Activated CD4-positive, alpha-beta T cell treated with anti-CD3 and anti-CD28 coated beads, Interleukin-2, amount 10 ng/mL, durations not matched to agents 24 days and 14 days (primary cell): ENCODE results near the gene POLRMT. TPM values are rescaled to one million over a fixed set of nuclear protein-coding genes. Genes with fewer than 3 reads are reported as not detected.
"Not testable (repeated sequence)": the region's sequence is repeated elsewhere in the genome, so short reads cannot be mapped to it uniquely, and the experiment has no call there.

Source experiments
- DNase-seq: peaks from one replicate; pipeline ENCODE4 v3.0.0; 2022
- H3K27ac Mint-ChIP-seq: one replicate; pipeline ENCODE4 v1.8.0; 2022; ENCODE audit warnings: mild to moderate bottlenecking, mixed read lengths
- H3K27me3 Mint-ChIP-seq: one replicate; pipeline ENCODE4 v1.8.0; 2022; ENCODE audit warnings: mixed read lengths
- H3K36me3 Mint-ChIP-seq: one replicate; pipeline ENCODE4 v1.8.0; 2022; ENCODE audit warnings: low read depth, mild to moderate bottlenecking, mixed read lengths
- H3K4me1 Mint-ChIP-seq: one replicate; pipeline ENCODE4 v1.8.0; 2021; ENCODE audit warnings: mixed read lengths
- H3K4me3 Mint-ChIP-seq: one replicate; pipeline ENCODE4 v1.8.0; 2022; ENCODE audit warnings: mild to moderate bottlenecking, moderate library complexity, mixed read lengths
- H3K9me3 Mint-ChIP-seq: one replicate; pipeline ENCODE4 v1.8.0; 2021; ENCODE audit warnings: mixed read lengths
- intact Hi-C: fragments of 100-400 bp; cut with micrococcal nuclease; formaldehyde crosslinking; loops from one replicate; pipeline ENCODE4 v1.15.1; 2023
- total RNA-seq: library from RNA; stranded (reverse); gene quantifications from 2 replicates; pipeline ENCODE4 v1.2.3, GENCODE V29; 2022

Gene POLRMT
- total RNA-seq, 1 donor from 2014 or later: 103 TPM

DNA sequence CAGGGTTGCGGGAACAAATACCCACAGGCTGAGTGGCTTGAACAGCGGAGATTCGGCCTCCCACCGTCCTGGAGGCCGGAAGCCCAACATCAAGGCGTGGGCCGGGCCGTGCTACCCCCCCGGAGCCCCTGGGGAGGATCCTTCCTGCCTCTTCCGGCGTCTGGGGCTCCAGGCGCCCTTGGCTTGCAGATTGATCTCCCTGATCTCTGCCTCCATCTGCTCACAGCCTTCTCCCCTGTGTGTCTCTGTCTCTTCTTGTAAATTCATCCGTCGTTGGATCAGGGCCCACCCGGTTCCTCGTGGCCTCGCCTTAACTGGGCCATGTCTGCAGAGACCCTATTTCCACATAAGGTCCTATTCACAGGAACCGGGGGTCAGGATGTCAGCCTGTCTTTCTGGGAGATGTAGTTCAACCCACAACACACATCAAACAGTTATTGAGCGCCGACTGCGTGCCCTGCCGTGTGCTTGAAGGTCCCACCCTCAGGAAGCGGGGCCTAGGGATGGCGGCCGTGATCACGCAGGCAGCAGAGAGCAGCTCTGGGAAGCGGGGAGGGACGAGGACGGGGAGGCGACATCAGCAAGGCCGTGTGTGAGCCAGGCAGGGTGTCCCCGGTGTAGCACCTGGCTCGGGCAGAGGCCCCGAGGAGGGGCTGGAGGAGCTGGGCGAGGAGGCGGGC lies 22.4 kb downstream of the POLRMT start:
- peak; percentile 89 for DNase-seq
- H3K4me1 Mint-ChIP-seq: peaks cover 12% of the 10 kb centered on the region
- H3K9me3 Mint-ChIP-seq: no peaks in the 10 kb centered on the region
- peak overlapping the region; percentile 95 for H3K27ac Mint-ChIP-seq
- H3K27me3 Mint-ChIP-seq: peaks cover 2% of the 10 kb centered on the region
- peaks cover 14% of the 10 kb centered on the region for H3K36me3 Mint-ChIP-seq
- intact Hi-C loops: loop anchor here (1.0 to 2.0 kb wide), 3 partner anchors 28 to 70 kb away; partner anchors contain the start of genes BSG and FGF22
- peak overlapping the region; percentile 86 for H3K4me3 Mint-ChIP-seq

GRCh38 chr19:610071-610800 lies 23.1 kb downstream of the POLRMT start:
- peak overlapping the region; percentile 86 for H3K4me3 Mint-ChIP-seq
- no peaks in the 10 kb centered on the region for H3K27me3 Mint-ChIP-seq
- intact Hi-C loops: loop anchor here (2.0 kb wide), 1 partner anchor 71 kb away; no protein-coding TSS in a partner anchor
- peaks cover 10% of the 10 kb centered on the region for H3K36me3 Mint-ChIP-seq
- H3K4me1 Mint-ChIP-seq: peaks cover 10% of the 10 kb centered on the region
- peak; percentile 83 for DNase-seq
- no peaks in the 10 kb centered on the region for H3K9me3 Mint-ChIP-seq
- H3K27ac Mint-ChIP-seq: peak overlapping the region; percentile 95

DNA sequence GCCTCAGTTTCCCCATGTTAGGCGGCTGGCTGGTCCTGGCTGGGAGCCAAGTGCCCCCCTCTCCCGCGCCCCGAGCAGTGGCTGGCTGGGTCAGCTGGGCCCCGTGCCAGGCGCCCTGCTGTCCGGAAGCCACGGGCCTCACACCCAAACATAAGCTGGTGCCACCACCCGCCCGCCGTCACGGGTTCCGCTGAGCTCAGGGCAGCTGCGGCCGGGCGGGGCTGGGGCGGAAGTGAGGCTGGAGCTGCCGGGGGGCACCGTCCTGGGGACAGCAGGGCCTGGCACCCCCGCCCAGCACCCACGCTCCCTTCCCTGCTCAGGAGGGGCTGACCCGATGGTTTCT lies 24.4 kb downstream of the POLRMT start:
- no peaks in the 10 kb centered on the region for H3K27me3 Mint-ChIP-seq
- H3K36me3 Mint-ChIP-seq: peaks cover 3% of the 10 kb centered on the region
- no peak overlapping the region for H3K27ac Mint-ChIP-seq
- H3K4me1 Mint-ChIP-seq: peaks cover 10% of the 10 kb centered on the region
- H3K4me3 Mint-ChIP-seq: no peak overlapping the region
- no peaks in the 10 kb centered on the region for H3K9me3 Mint-ChIP-seq
- no peak for DNase-seq
- intact Hi-C loops: no loop called here

DNA sequence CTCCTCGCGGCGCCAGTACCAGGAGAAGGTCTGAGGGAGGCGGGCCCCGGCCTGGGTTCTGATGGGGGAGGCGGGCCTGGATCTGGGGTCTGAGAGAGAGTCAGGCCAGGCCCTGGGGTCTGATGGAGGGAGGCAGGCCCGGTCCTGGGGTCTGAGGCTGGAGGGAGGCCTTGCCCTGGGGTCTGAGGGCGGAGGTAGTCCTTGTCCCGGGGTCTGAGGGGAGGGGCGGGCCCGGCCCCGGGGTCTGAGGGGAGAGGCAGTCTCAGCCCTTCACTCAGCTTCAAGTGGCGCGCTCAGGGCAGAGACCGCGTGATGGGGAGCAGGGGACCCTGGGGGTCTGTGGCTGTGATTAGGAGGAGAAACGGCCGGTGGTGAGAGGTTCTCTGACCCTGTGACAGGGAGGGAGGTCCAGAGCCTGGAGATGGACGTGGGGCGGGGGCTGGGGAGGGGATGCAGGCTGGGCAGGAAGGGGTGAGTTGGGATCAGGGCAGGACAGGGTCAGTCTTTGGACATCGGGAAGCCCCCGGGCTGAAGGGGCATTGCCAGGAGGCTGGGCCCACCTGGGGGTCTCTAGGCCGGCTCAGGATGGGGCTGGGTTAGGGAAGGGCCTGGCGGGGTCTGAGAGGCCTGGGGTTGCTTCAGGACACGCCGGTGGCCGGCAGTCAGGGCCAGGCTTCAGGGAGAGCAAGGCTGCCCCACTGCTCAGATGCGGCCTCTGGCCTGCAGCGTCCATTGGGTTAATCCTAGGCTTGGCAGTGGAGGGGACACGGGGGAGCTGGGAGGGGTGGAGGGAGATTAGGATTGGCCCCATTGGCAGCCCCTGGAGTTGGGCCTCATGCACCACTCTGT lies 25.0 kb downstream of the POLRMT start:
- Mint-ChIP-seq H3K9me3 (no peaks in the 10 kb centered on the region), H3K27me3 (no peaks in the 10 kb centered on the region), H3K4me3 (no peak overlapping the region), H3K27ac (no peak overlapping the region), H3K36me3 (peaks cover 3% of the 10 kb centered on the region), H3K4me1 (peaks cover 10% of the 10 kb centered on the region)
- DNase-seq: no peak
- intact Hi-C loops: no loop called here

- Mint-ChIP-seq H3K36me3 (peaks cover 3% of the 10 kb centered on the region), H3K4me3 (no peak overlapping the region), H3K9me3 (no peaks in the 10 kb centered on the region), H3K27ac (no peak overlapping the region), H3K27me3 (no peaks in the 10 kb centered on the region), H3K4me1 (peaks cover 10% of the 10 kb centered on the region)
- intact Hi-C loops: no loop called here
- DNase-seq: no peak
Observed at GRCh38 chr19:607301-608154, 25.8 kb downstream of the POLRMT start.

GRCh38 chr19:605061-605971 lies 28.0 kb downstream of the POLRMT start:
- intact Hi-C loops: loop anchor here (2.0 kb wide), 1 partner anchor 73 kb away; no protein-coding TSS in a partner anchor
- not testable (repeated sequence) for H3K27ac Mint-ChIP-seq, H3K9me3 Mint-ChIP-seq, H3K27me3 Mint-ChIP-seq, H3K4me1 Mint-ChIP-seq, H3K36me3 Mint-ChIP-seq, H3K4me3 Mint-ChIP-seq
- peak; percentile 76 for DNase-seq

GRCh38 chr19:604355-604754 lies 29.0 kb downstream of the POLRMT start:
- H3K27ac Mint-ChIP-seq: no peak overlapping the region
- no peaks in the 10 kb centered on the region for H3K27me3 Mint-ChIP-seq
- intact Hi-C loops: loop anchor here (2.0 kb wide), 1 partner anchor 72 kb away; no protein-coding TSS in a partner anchor
- no peaks in the 10 kb centered on the region for H3K4me1 Mint-ChIP-seq
- DNase-seq: peak; percentile 82
- H3K9me3 Mint-ChIP-seq: no peaks in the 10 kb centered on the region
- no peaks in the 10 kb centered on the region for H3K36me3 Mint-ChIP-seq
- no peak overlapping the region for H3K4me3 Mint-ChIP-seq

DNA sequence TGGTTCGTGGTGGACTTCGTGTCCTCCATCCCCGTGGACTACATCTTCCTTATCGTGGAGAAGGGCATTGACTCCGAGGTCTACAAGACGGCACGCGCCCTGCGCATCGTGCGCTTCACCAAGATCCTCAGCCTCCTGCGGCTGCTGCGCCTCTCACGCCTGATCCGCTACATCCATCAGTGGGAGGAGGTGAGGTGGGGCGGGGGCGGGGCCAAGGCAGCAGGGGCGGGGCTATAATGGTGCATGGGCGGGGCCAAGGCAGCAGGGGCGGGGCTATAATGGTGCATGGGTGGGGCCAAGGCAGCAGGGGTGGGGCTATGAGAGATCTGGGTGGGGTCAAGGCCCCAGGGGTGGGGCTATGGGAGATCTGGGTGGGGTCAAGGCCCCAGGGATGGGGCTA lies 29.6 kb downstream of the POLRMT start:
- not testable (repeated sequence) for H3K4me3 Mint-ChIP-seq, H3K36me3 Mint-ChIP-seq, H3K27me3 Mint-ChIP-seq, H3K9me3 Mint-ChIP-seq, H3K4me1 Mint-ChIP-seq, H3K27ac Mint-ChIP-seq
- intact Hi-C loops: loop anchor here (2.0 kb wide), 1 partner anchor 71 kb away; no protein-coding TSS in a partner anchor
- peak; percentile 67 for DNase-seq

GRCh38 chr19:603302-603639 lies 30.1 kb downstream of the POLRMT start:
- H3K9me3 Mint-ChIP-seq, H3K36me3 Mint-ChIP-seq, intact Hi-C loops, DNase-seq, H3K4me1 Mint-ChIP-seq, H3K4me3 Mint-ChIP-seq, H3K27me3 Mint-ChIP-seq, H3K27ac Mint-ChIP-seq: not testable (repeated sequence)

- H3K27me3 Mint-ChIP-seq: no peaks in the 10 kb centered on the region
- no peak overlapping the region for H3K4me3 Mint-ChIP-seq
- H3K4me1 Mint-ChIP-seq: no peaks in the 10 kb centered on the region
- no peaks in the 10 kb centered on the region for H3K9me3 Mint-ChIP-seq
- no peak for DNase-seq
- no peak overlapping the region for H3K27ac Mint-ChIP-seq
- no peaks in the 10 kb centered on the region for H3K36me3 Mint-ChIP-seq
- intact Hi-C loops: no loop called here
Observed at GRCh38 chr19:602391-603301, 30.7 kb downstream of the POLRMT start.

- Mint-ChIP-seq H3K27ac (no peak overlapping the region), H3K4me1 (no peaks in the 10 kb centered on the region), H3K4me3 (no peak overlapping the region), H3K27me3 (no peaks in the 10 kb centered on the region), H3K36me3 (no peaks in the 10 kb centered on the region), H3K9me3 (no peaks in the 10 kb centered on the region)
- DNase-seq: no peak
- intact Hi-C loops: no loop called here
Observed at GRCh38 chr19:601790-602189, 31.5 kb downstream of the POLRMT start.

DNA sequence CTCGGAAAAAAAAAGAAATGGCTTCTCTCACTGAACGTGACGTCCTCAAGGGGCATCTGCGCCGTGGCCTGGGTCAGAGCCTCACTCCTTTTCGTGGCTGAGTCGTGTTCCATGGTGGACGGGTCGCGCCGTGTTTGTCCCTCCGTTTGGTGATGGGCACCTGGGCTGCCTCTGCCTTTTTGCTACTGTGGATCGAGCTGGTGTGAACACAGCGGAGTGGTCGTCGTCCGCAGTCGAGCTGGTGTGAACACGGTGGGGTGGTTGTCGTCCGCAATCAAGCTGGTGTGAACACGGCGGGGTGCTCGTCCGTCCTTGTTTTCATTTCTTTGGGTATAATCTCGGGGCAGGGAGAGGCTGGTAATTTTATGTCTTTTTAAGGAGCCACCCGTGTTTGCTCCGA lies 32.0 kb downstream of the POLRMT start:
- Mint-ChIP-seq H3K27ac (no peak overlapping the region), H3K36me3 (no peaks in the 10 kb centered on the region), H3K27me3 (no peaks in the 10 kb centered on the region), H3K9me3 (no peaks in the 10 kb centered on the region), H3K4me1 (no peaks in the 10 kb centered on the region), H3K4me3 (no peak overlapping the region)
- no peak for DNase-seq
- intact Hi-C loops: no loop called here
